Heart left ventricle (tissue), 16 donors: ENCODE results near the gene ARL8A. TPM values are rescaled to one million over a fixed set of nuclear protein-coding genes. Genes with fewer than 3 reads are reported as not detected.

Experiments used
- ATAC-seq, 4 donors: fragments of 200-7000 bp; cut with Tn5 transposase; one replicate each; pipeline ENCODE4 v1.9.1; 2020 to 2022; ENCODE audit warnings: moderate library complexity in 4 of 4, mild to moderate bottlenecking in 3 of 4, moderate number of reproducible peaks in 1 of 4
- DNase-seq, 5 donors: peaks; one replicate each; pipeline ENCODE4 v3.0.0-alpha.2; 2020
- H3K27ac ChIP-seq, 12 donors: fragments of 200-600 bp; sonication (generic) in 4 of 12; one replicate each; pipeline versions ENCODE4 v1.5.0 to v1.8.0; 2016 to 2022; ENCODE audit warnings: mild to moderate bottlenecking in 2 of 12
- H3K27me3 ChIP-seq, 9 donors: fragments of 200-600 bp; sonication (generic) in 2 of 9; one replicate each; pipeline versions ENCODE4 v1.5.1 to v1.8.0; 2016 to 2022; ENCODE audit warnings: mild to moderate bottlenecking in 3 of 9
- H3K36me3 ChIP-seq, 9 donors: fragments of 200-600 bp; sonication (generic) in 2 of 9; one replicate each; pipeline versions ENCODE4 v1.5.0 to v1.8.0; 2018 to 2022; ENCODE audit warnings: mild to moderate bottlenecking in 2 of 9
- H3K4me1 ChIP-seq, 12 donors: fragments of 200-600 bp; sonication (generic) in 4 of 12; one replicate each; pipeline versions ENCODE4 v1.5.0 to v1.8.0; 2016 to 2022; ENCODE audit warnings: mild to moderate bottlenecking in 3 of 12
- H3K4me3 ChIP-seq, 12 donors: fragments of 200-600 bp; sonication (generic) in 4 of 12; one replicate each; pipeline versions ENCODE4 v1.5.0 to v1.8.0; 2017 to 2022; ENCODE audit warnings: mild to moderate bottlenecking in 9 of 12, moderate library complexity in 4 of 12
- H3K9me3 ChIP-seq, 12 donors: fragments of 200-600 bp; sonication (generic) in 4 of 12; one replicate each; pipeline versions ENCODE4 v1.5.0 to v1.8.0; 2016 to 2022; ENCODE audit warnings: mild to moderate bottlenecking in 1 of 12
- CTCF ChIP-seq, 12 donors: fragments of 200-600 bp; sonication (generic) in 4 of 12; IDR thresholded peaks; one replicate each; pipeline versions ENCODE4 v1.5.0 to v1.8.0; 2018 to 2022; ENCODE audit warnings: antibody characterized with exemption in 12 of 12, mild to moderate bottlenecking in 5 of 12
- POLR2A ChIP-seq, 2 donors: fragments of 450-650 bp; IDR thresholded peaks; one replicate each; pipeline ENCODE4 v1.6.1; 2017; ENCODE audit warnings: antibody characterized with exemption in 2 of 2, mild to moderate bottlenecking in 2 of 2, moderate library complexity in 2 of 2
- WGBS, 4 donors: extraction: QIAGEN DNeasy Blood & Tissue Kit in 2 of 4; methylation state at CpG; one replicate each; pipeline versions ENCODE4 v1.1.5 to v1.1.7; 2013 to 2018; 5-methylcytosine and 5-hydroxymethylcytosine counted together
- intact Hi-C, 10 donors: fragments of 100-400 bp; cut with DNase I; formaldehyde crosslinking; loops; one replicate each; pipeline versions ENCODE4 v1.11.1 to v1.14.2; 2022
- polyA plus RNA-seq, 2 donors: library from polyadenylated mRNA; stranded (reverse); fragments of 200-250 nt; gene quantifications; one replicate each; pipeline ENCODE4 v1.2.3, GENCODE V29; 2013
- total RNA-seq, 9 donors: library from RNA; depleted of rRNA in 2 of 9; stranded (reverse); fragments of >200 nt in 2 of 9; fragmentation: NEBNext Ultra II Directional in 3 of 9; extraction: Animal tissue kit (Norgen Biotek cat#: 25700) in 3 of 9; gene quantifications; one replicate each; pipeline versions ENCODE4 v1.1.0 to v1.2.4, GENCODE V29; 2016 to 2023
- donor health status: ischemic (EF 13 %, LVEDD 7.1; RV severe dilation, severe dysfunction).
- donor health status: healthy with polysubstance abuse.
- donor health status: DM: no; HTN: yes; CAD: no.
- donor health status: DM: no; HTN: no; CAD: no.
- donor health status: ischemic (EF 25% LVEDD 6.9; RV normal size, moderate dysfunction).
- donor health status: ischemic (EF 25% LVEDD 5.7; RV mildly dilated, moderate dysfunction).
- donor health status: healthy.
- donor health status: DM: yes; HTN: yes; CAD: no.
- donor health status: ischemic (EF 35%, LVEDD 5.7; RV mildly dilated, moderate dysfunction).
- donor health status: nonischemic (EF 11% LVEDD 7.7; RV severe dilation, severe dysfunction).
- donor health status: DM: yes; HTN: yes; CAD: no.
- donor health status: PGD.
- donor health status: ischemic (EF 29% LVEDD 5.4; RV normal size, mild dysfunction).
- donor health status: nonischemic (EF 23%, LVEDD 6.1; RV moderate dilation, normal function).

ARL8A gene
- total and polyA plus RNA-seq, 11 donors, result 22.6 to 86.4 (median 73.3) TPM

GRCh38 chr1:202179828-202180750, 35.6 kb upstream of the ARL8A start:
- intact Hi-C loops, result loop anchor here in 1 of 10 donors (5.0 kb wide), 1 partner anchor 537 kb away; no protein-coding TSS in a partner anchor
- 69 to 81% (median 78%) methylated on average over 15 to 19 of the region's 19 CpGs for WGBS, 4 donors
- ATAC-seq (no peak), DNase-seq (peak in 1 of 5 donors; percentile 51)
- Histone ChIP-seq H3K9me3 (no peaks in the 10 kb centered on the region), H3K36me3 (no peaks in the 10 kb centered on the region), H3K27me3 (peaks cover 0 to 16% (median 0%) of the 10 kb centered on the region in 9 donors), H3K4me1 (peaks cover 0 to 8% (median 0%) of the 10 kb centered on the region in 12 donors), H3K4me3 (no peak overlapping the region), H3K27ac (no peak overlapping the region)
- no peak for TF ChIP-seq CTCF (IDR thresholded peaks at IDR 0.05)
- no peak for TF ChIP-seq POLR2A (IDR thresholded peaks at IDR 0.05)

DNA sequence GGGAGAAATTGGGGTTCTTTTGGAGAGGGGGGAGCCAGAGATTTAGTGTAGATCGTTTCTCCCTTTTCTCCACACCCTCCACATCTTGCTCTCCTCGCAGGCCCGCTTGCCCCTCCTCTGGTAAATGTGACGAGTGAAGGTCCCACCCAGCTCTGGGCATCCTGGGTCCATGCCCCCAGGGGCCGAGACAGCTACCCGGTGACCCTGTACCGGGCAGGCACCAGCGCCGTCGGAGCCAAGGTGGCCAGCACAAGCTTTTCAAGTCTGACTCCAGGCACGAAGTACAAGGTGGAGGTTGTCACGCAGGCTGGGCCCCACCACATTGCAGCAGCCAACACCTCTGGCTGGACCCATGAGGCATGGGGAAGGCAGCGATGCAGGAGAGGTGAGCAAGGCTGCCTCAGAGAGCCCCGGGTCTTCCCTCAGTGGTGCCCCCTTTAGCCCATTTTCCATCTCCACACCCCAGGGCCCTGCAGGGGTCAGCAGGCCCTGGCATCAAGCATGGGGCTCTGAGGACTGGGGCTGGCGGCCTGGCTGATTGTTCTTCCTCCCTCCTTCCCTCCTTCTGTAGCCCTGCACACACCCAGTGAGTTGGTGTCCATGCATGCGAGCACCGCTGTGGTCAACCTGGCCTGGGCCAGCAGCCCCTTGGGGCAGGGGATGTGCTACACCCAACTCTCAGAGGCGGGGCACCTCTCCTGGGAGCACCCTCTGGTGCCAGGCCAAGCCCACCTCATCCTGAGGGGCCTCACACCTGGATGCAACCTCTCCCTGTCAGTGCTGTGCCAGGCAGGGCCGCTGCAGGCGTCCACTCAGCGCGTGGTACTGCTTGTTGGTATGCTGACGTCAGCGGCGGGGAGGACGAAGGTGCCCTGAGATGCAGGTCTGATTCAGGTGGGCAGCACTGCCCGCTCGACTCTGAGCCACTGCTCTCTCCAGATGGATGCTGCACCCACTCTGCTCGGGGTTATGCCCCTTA, 32.7 kb upstream of the ARL8A start:
- Histone ChIP-seq H3K4me3 (no peak overlapping the region), H3K9me3 (no peaks in the 10 kb centered on the region), H3K27me3 (peaks cover 0 to 12% (median 0%) of the 10 kb centered on the region in 9 donors), H3K4me1 (no peaks in the 10 kb centered on the region), H3K27ac (no peak overlapping the region), H3K36me3 (no peaks in the 10 kb centered on the region)
- TF ChIP-seq POLR2A (IDR thresholded peaks at IDR 0.05), result no peak
- peak in 1 of 5 donors; percentile 61 for DNase-seq
- 88 to 91% (median 89%) methylated on average over 24 to 29 of the region's 29 CpGs for WGBS, 4 donors
- ATAC-seq, result no peak
- intact Hi-C loops, result no loop called here

DNA sequence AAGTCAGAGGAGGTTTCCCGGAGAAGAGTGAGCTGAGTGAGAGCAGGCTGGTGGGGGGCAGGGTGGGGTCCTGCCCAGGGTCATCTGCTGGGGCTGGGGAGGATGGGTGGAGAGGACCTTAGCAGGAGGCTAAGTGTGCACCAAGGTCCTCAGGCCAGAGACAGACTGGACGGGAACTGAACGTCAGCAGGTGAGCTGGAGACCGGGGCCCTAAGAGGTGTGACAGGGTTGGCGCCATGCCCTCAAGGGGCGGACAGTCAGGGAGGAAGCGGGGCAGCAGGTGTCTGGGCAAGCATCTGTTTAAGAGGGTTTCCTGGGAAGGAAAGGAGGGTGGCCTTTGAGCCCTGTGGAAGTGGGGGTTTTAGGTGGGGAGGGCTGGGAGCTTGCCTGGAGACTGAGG, 29.5 kb upstream of the ARL8A start:
- no peaks in the 10 kb centered on the region for H3K27me3 ChIP-seq
- H3K27ac ChIP-seq, result no peak overlapping the region
- no peaks in the 10 kb centered on the region for H3K4me1 ChIP-seq
- WGBS, 4 donors, result 76 to 91% (median 87%) methylated on average over 7 of the region's 7 CpGs
- H3K9me3 ChIP-seq, result no peaks in the 10 kb centered on the region
- TF ChIP-seq CTCF (IDR thresholded peaks at IDR 0.05) (no peak), POLR2A (IDR thresholded peaks at IDR 0.05) (no peak)
- no peak overlapping the region for H3K4me3 ChIP-seq
- DNase-seq (no peak), ATAC-seq (no peak)
- no peaks in the 10 kb centered on the region for H3K36me3 ChIP-seq
- intact Hi-C loops, result no loop called here

GRCh38 chr1:202172015-202172355, 27.4 kb upstream of the ARL8A start:
- Histone ChIP-seq H3K27me3 (no peaks in the 10 kb centered on the region), H3K9me3 (no peaks in the 10 kb centered on the region), H3K27ac (no peak overlapping the region), H3K4me1 (peaks cover 0 to 5% (median 0%) of the 10 kb centered on the region in 12 donors), H3K36me3 (no peaks in the 10 kb centered on the region), H3K4me3 (no peak overlapping the region)
- ATAC-seq (no peak), DNase-seq (peak in 1 of 5 donors; percentile 44)
- 93 to 100% (median 95%) methylated on average over 1 to 5 of the region's 5 CpGs for WGBS, 4 donors
- intact Hi-C loops, result no loop called here
- no peak for TF ChIP-seq CTCF (IDR thresholded peaks at IDR 0.05)
- TF ChIP-seq POLR2A (IDR thresholded peaks at IDR 0.05), result no peak
